IPS DF 4.7 (cell line): ENCODE data around the gene DGUOK.

Source experiments
- DNase-seq: peaks from one replicate; pipeline ENCODE4 v3.0.0-alpha.2; 2013; ENCODE audit warnings: low spot score; ENCODE audit errors: extremely low read depth

DGUOK gene

DNA sequence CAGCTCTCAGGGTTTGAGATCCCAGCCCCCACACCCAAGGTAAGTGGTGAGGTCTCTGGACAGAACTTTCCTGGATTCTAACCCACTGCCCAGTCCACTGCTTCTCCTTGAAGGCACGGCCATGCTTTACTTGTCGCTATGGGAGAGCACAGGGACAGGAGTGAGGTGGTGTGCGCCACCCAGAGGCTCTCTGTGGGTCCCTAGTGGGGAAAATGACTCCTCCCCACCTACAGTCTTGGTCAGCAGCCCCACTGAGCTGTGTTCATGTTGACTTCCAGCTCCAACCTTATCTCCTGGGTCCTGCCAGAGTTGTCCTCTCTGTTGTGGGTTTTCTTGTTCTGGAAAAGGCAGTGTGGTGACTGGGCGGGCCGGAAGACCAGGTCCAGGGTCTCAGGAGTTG, 69.1 kb downstream of the DGUOK start:
- no peak for DNase-seq

DNA sequence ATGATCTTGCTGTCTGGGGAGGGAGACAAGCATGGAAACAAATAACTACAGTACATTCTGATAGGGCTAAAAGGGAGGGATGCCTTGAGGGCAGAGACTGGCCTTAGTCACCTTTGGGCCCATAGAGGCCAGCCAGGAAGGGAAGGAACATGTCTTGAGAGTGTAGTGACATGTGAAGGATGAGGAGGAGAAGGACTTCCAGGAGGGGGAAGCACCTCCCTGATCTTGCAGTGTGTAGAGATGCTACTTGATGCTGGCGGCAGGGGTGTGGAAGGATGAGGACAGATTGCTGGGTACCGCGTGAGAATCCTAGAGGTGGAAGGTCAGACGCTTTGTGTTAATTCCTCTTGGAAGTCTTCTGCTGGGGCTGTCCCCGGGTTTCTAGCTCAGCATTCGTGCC, 71.1 kb downstream of the DGUOK start:
- DNase-seq, result no peak

GRCh38 chr2:73998451-73998850, 71.8 kb downstream of the DGUOK start:
- DNase-seq, result no peak

DNA sequence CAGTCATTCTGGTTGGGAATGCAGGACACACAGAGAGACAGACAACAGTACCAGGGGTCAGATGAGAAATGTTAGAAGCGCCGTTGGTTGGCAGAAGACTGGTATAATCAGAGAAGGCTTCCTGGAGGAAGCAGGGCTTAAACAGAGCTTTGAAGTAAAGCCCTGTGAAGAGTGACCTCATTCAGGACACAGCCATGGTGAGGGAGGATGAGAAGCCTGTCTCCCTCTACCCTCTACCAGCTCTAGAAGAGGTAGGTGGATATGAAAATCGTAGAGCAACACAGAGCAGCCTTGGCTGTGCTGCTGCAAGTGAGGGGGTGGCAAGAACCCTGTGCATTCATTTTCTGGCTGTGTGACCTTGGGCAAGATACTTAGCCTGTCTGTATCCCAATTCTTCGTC, 72.3 kb downstream of the DGUOK start:
- no peak for DNase-seq

GRCh38 chr2:73999881-74000597, 73.4 kb downstream of the DGUOK start:
- DNase-seq, result no peak

- DNase-seq, result no peak
Measured at GRCh38 chr2:74000666-74001065, 74.0 kb downstream of the DGUOK start.

DNA sequence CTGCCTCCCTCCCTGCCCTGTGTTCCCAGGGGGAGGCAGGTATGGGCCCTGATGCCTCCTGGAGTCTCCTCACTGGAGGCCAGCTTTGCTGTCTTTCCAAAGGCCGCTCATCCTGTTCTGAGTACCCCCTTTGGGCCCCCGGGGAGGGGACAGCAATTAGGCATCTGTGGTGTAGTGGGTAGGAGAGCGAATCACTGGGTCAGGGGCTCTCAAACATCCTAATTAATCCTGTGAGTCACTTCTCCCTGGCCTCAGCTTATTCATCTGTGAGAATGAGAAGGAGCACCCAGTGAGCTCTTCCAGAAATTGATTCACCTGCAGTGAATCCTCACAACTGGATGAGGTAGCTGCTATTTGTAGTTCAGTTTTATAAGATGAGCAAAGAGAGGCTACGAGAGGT, 74.4 kb downstream of the DGUOK start:
- no peak for DNase-seq

DNA sequence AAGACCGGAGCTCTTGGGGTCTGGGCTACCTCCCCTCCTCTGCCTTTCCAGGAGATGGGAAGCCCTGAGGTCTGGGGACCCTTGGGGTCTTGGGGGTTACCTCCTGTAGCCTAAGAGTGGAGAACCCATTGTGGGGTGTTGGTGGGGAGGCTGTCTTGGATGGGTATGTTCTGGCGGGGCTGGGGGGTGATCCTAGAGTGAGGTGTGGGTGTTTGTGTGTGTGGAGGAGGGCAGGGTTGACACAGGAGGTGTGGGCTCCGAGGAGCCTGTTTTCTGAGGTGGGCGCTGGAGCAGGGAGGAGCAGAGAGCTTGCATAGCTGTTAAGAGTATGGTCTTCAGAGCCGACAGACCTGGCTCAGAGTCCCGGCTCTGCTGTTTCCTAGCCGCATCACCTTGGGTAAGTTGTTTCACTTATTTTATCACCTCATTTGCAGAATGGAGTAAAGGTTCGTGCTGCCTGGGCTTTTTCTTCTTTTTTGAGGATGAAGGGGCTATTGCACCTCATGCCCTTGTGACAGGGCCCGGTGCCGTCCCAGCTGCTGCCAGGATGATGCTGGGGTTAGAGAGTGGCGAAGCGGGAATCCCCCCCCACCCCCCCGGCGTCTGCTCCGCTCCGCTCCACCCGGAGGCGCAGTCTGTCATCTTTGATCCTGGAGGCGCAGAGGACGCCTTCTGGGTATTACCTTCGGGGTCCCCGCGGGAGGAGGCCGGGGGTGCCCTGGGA, 75.3 kb downstream of the DGUOK start:
- DNase-seq, result no peak

GRCh38 chr2:74002505-74003421, 76.1 kb downstream of the DGUOK start:
- DNase-seq, result no peak

DNA sequence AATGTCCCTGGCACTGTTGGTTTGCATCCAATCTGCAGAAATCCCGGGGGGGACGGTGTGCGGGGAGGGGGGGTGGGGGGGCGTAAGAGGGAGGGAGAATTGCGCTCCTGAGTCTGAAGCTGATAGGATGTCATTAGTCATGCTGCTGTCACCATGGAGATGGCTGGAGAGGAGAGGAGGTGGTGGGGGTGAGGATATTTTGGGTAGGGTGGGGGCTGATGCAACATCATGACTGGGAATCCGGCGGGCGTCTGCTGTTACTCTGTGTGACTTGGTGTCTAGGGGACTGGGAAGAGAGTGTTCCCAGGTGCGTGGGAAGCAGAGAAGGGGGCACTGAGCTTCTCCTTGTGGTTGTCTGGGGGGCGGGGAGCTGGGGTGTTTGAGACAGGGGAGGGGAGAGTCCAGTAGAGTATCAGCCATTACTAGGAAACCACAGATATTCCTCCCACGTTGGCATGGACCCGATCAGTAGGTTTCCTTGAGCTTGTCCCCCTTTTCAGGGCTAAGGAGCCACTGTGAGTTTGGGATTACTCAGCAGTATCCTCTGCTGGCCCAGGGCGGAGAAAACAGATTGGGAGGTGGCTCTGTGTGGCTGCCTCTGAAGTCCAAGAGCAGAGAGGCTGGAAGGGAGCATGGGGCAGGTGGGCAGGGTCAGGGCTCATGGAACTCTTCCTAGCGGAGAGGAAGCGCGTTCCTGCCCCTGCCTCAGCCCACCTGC, 77.0 kb downstream of the DGUOK start:
- no peak for DNase-seq

- DNase-seq, result no peak
Measured at GRCh38 chr2:74004212-74005182, 77.8 kb downstream of the DGUOK start.

GRCh38 chr2:74005786-74006185, 79.1 kb downstream of the DGUOK start:
- no peak for DNase-seq

DNA sequence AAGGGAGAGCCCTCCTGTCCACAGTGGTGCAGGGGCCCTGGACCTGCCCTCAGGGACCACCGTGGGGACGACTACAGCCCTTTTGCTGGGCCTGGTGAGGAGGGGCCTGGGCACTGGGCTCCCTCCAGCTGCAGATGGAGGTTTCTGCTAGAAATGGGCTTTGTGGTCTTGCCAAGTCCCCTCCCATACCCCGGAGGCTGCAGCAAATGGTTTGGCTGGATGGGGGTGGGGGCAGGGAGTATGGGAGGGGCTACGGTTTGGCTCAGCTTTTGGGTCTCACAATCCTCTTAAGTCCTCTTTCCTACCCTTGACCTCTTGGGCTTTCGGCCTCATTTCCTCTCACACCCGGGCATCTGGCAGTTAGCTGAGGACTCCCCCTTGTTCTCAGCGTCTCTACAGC, 79.8 kb downstream of the DGUOK start:
- no peak for DNase-seq

DNA sequence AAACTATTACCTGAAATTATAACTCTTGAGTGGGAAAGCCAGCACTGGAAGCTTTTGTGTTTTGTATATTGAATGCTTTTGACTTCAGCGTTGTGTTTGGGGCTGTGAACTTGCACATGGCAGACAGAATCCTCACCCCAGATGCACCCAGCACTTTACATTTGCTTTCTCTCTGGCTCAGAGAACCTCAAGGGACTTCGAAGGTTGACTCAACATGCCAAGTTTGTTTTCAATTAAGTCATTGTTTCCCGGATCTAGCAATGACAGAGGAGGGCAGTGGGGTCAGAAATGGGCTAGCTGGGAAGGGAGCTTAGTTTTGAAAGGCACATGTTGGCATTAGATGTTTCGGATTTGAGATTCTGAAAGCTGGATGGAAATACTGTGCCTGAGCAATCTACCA, 80.4 kb downstream of the DGUOK start:
- DNase-seq, result no peak

DNA sequence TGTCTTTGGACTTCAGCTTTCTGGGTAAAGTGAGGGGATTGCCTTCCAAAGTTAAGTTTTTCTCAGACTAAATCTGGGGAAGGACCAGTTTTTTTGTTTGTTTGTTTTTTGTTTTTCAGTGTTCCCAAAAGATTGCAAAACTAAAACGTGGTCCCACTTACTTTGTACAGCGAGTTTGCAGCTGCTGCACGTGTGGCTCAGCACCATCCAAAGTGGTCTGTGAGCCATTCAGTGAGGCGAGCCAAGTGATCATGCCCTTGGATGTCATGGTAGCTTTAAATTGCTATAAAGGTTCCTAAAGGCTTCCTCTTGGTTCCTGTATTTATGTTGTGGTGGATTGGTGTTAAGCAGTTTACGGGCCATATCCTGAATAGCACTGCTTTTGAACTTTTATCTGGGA, 81.0 kb downstream of the DGUOK start:
- DNase-seq, result no peak
